Activated T-helper 2 cell treated with anti-CD3 and anti-CD28 coated beads, Interferon-gamma antibody, Interleukin-2, Interleukin-4, amounts not matched to agents 10 μg/mL and 5 μg/mL and 100 μg/mL, durations not matched to agents 14 hours and 24 hours and 36 hours (primary cell): ENCODE data around the gene PC. TPM values are rescaled to one million over a fixed set of nuclear protein-coding genes. Genes with fewer than 3 reads are reported as not detected.
A peak's percentile ranks its signal among the peaks of the same experiment; 100 is the strongest.

Experiments used
- DNase-seq: peaks from one replicate; pipeline ENCODE4 v3.0.0; 2021; ENCODE audit warnings: low spot score
- H3K27ac Mint-ChIP-seq: one replicate; pipeline ENCODE4 v1.8.0; 2021; ENCODE audit warnings: mixed read lengths
- H3K27me3 Mint-ChIP-seq: one replicate; pipeline ENCODE4 v1.8.0; 2021; ENCODE audit warnings: low read depth, mixed read lengths
- H3K36me3 Mint-ChIP-seq: one replicate; pipeline ENCODE4 v1.8.0; 2021; ENCODE audit warnings: low read depth, mixed read lengths
- H3K4me1 Mint-ChIP-seq: one replicate; pipeline ENCODE4 v1.8.0; 2021; ENCODE audit warnings: low read depth, mixed read lengths
- H3K4me3 Mint-ChIP-seq: one replicate; pipeline ENCODE4 v1.8.0; 2021; ENCODE audit warnings: low read depth, mild to moderate bottlenecking, moderate library complexity, mixed read lengths
- H3K9me3 Mint-ChIP-seq: one replicate; pipeline ENCODE4 v1.8.0; 2021; ENCODE audit warnings: mixed read lengths
- intact Hi-C: fragments of 100-400 bp; cut with micrococcal nuclease; formaldehyde crosslinking; loops from one replicate; pipeline ENCODE4 v1.15.1; 2023
- total RNA-seq: library from RNA; stranded (reverse); gene quantifications from 2 replicates; pipeline ENCODE4 v1.2.3, GENCODE V29; 2022

Gene PC
- total RNA-seq, 1 donor from 2014 or later = 15.4 TPM

GRCh38 chr11:66854231-66854661 lies 103.9 kb downstream of the PC start:
- Mint-ChIP-seq H3K27me3 (no peaks in the 10 kb centered on the region), H3K36me3 (no peaks in the 10 kb centered on the region), H3K4me3 (peak overlapping the region; percentile 39), H3K27ac (peak overlapping the region; percentile 12), H3K9me3 (no peaks in the 10 kb centered on the region), H3K4me1 (peaks cover 12% of the 10 kb centered on the region)
- intact Hi-C loops = no loop called here
- DNase-seq = no peak

GRCh38 chr11:66853242-66854229 lies 104.6 kb downstream of the PC start:
- Mint-ChIP-seq H3K36me3 (no peaks in the 10 kb centered on the region), H3K27me3 (no peaks in the 10 kb centered on the region), H3K27ac (no peak overlapping the region), H3K4me1 (peaks cover 12% of the 10 kb centered on the region), H3K4me3 (no peak overlapping the region), H3K9me3 (no peaks in the 10 kb centered on the region)
- DNase-seq = no peak
- intact Hi-C loops = no loop called here

- Mint-ChIP-seq H3K4me3 (no peak overlapping the region), H3K9me3 (no peaks in the 10 kb centered on the region), H3K27ac (peak overlapping the region; percentile 78), H3K27me3 (no peaks in the 10 kb centered on the region), H3K36me3 (no peaks in the 10 kb centered on the region), H3K4me1 (peaks cover 12% of the 10 kb centered on the region)
- no peak for DNase-seq
- intact Hi-C loops = no loop called here
Observed at GRCh38 chr11:66852466-66853241, 105.5 kb downstream of the PC start.

GRCh38 chr11:66851698-66852465 lies 106.3 kb downstream of the PC start:
- no peak overlapping the region for H3K4me3 Mint-ChIP-seq
- no peak for DNase-seq

GRCh38 chr11:66851239-66851596 lies 107.0 kb downstream of the PC start:
- Mint-ChIP-seq H3K36me3 (peaks cover 4% of the 10 kb centered on the region), H3K9me3 (no peaks in the 10 kb centered on the region), H3K4me1 (peaks cover 12% of the 10 kb centered on the region), H3K27me3 (no peaks in the 10 kb centered on the region), H3K27ac (peak overlapping the region; percentile 78), H3K4me3 (no peak overlapping the region)
- no peak for DNase-seq
- intact Hi-C loops = no loop called here

More at GRCh38 chr11:66851698-66852465, 106.3 kb downstream of the PC start:
- intact Hi-C loops = no loop called here
- H3K27ac Mint-ChIP-seq = peak overlapping the region; percentile 78
- no peaks in the 10 kb centered on the region for H3K27me3 Mint-ChIP-seq
- H3K36me3 Mint-ChIP-seq = no peaks in the 10 kb centered on the region
- peaks cover 12% of the 10 kb centered on the region for H3K4me1 Mint-ChIP-seq
- no peaks in the 10 kb centered on the region for H3K9me3 Mint-ChIP-seq

GRCh38 chr11:66850588-66851238 lies 107.5 kb downstream of the PC start:
- H3K27me3 Mint-ChIP-seq = no peaks in the 10 kb centered on the region
- peaks cover 12% of the 10 kb centered on the region for H3K4me1 Mint-ChIP-seq
- no peak for DNase-seq
- no peaks in the 10 kb centered on the region for H3K9me3 Mint-ChIP-seq
- H3K36me3 Mint-ChIP-seq = peaks cover 4% of the 10 kb centered on the region
- H3K27ac Mint-ChIP-seq = no peak overlapping the region
- H3K4me3 Mint-ChIP-seq = no peak overlapping the region
- intact Hi-C loops = no loop called here

GRCh38 chr11:66850235-66850587 lies 108.0 kb downstream of the PC start:
- H3K27ac Mint-ChIP-seq = no peak overlapping the region
- no peaks in the 10 kb centered on the region for H3K27me3 Mint-ChIP-seq
- no peak overlapping the region for H3K4me3 Mint-ChIP-seq
- H3K9me3 Mint-ChIP-seq = no peaks in the 10 kb centered on the region
- intact Hi-C loops = no loop called here
- peaks cover 11% of the 10 kb centered on the region for H3K4me1 Mint-ChIP-seq
- H3K36me3 Mint-ChIP-seq = peaks cover 7% of the 10 kb centered on the region
- no peak for DNase-seq

- intact Hi-C loops = no loop called here
- Mint-ChIP-seq H3K9me3 (no peaks in the 10 kb centered on the region), H3K4me3 (no peak overlapping the region), H3K36me3 (peaks cover 12% of the 10 kb centered on the region), H3K27me3 (no peaks in the 10 kb centered on the region), H3K27ac (no peak overlapping the region), H3K4me1 (peaks cover 16% of the 10 kb centered on the region)
- DNase-seq = no peak
Observed at GRCh38 chr11:66849501-66850234, 108.5 kb downstream of the PC start.

GRCh38 chr11:66848671-66849500 lies 109.3 kb downstream of the PC start:
- intact Hi-C loops = no loop called here
- no peaks in the 10 kb centered on the region for H3K9me3 Mint-ChIP-seq

GRCh38 chr11:66847461-66848232 lies 110.5 kb downstream of the PC start:
- Mint-ChIP-seq H3K27ac (no peak overlapping the region), H3K36me3 (peaks cover 17% of the 10 kb centered on the region), H3K27me3 (no peaks in the 10 kb centered on the region), H3K9me3 (no peaks in the 10 kb centered on the region), H3K4me3 (no peak overlapping the region), H3K4me1 (peaks cover 21% of the 10 kb centered on the region)
- intact Hi-C loops = no loop called here
- no peak for DNase-seq

More at GRCh38 chr11:66848671-66849500, 109.3 kb downstream of the PC start:
- peaks cover 14% of the 10 kb centered on the region for H3K36me3 Mint-ChIP-seq
- no peak for DNase-seq
- no peak overlapping the region for H3K27ac Mint-ChIP-seq
- peaks cover 21% of the 10 kb centered on the region for H3K4me1 Mint-ChIP-seq
- H3K4me3 Mint-ChIP-seq = no peak overlapping the region
- H3K27me3 Mint-ChIP-seq = no peaks in the 10 kb centered on the region
